Panc1 (cell line): ENCODE measurements around the gene COL4A2.

Source experiments
- POLR2AphosphoS5 ChIP-seq: IDR thresholded peaks from 2 replicates; pipeline ENCODE4 v1.6.1; 2012; ENCODE audit warnings: mild to moderate bottlenecking, low read depth, low read length, moderate library complexity
- SIN3A ChIP-seq: IDR thresholded peaks from 2 replicates; pipeline ENCODE4 v1.6.1; 2012; ENCODE audit warnings: low read depth, mild to moderate bottlenecking, low read length, moderate library complexity, borderline replicate concordance; ENCODE audit not compliant: insufficient read depth
- TCF7L2 ChIP-seq: IDR thresholded peaks from 2 replicates; pipeline ENCODE4 v1.6.1; 2011; ENCODE audit warnings: mild to moderate bottlenecking, low read depth, low read length, inconsistent platforms
- TF ChIP-seq, protein P1 (sequence below): fragments of 450-650 bp; IDR thresholded peaks from 2 replicates; pipeline ENCODE4 v1.5.1; 2017; ENCODE audit warnings: mild to moderate bottlenecking

DNA sequence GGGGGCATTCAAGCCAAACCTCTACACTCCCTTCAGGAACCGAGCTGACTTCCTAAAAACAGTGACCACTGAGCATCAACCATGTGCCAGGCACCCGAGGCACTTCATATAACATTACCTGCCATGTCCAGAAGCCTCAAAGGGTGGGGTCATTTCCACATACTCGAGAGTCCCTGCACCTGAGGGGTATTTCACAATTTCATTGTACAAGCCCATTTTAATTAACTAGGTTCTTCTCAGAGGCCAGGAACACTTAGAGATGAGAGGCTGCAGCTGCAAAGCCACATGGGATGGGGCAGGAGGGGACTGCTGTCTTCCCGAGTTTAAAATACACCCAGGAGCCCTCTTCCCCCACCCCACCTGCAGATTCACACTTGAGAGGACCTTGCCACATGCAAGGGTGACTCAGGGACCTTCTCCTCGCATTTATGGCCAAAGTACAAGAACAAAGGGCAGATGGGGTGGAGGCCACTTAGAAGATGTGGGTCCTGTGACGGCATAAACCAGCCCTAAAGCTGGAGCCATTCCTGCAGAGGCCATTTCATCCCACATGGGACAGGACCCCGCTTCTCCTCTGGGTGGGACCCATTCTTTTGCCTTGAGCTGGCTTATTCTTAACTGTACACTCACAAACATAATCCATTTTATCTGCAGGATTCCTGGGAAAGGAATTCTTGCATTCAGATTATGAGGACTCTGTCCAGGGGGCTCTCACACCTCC, 210.6 kb downstream of the COL4A2 start:
- TF ChIP-seq TCF7L2 (no peak), POLR2AphosphoS5 (no peak), SIN3A (no peak)
- TF ChIP-seq, protein P1, sequence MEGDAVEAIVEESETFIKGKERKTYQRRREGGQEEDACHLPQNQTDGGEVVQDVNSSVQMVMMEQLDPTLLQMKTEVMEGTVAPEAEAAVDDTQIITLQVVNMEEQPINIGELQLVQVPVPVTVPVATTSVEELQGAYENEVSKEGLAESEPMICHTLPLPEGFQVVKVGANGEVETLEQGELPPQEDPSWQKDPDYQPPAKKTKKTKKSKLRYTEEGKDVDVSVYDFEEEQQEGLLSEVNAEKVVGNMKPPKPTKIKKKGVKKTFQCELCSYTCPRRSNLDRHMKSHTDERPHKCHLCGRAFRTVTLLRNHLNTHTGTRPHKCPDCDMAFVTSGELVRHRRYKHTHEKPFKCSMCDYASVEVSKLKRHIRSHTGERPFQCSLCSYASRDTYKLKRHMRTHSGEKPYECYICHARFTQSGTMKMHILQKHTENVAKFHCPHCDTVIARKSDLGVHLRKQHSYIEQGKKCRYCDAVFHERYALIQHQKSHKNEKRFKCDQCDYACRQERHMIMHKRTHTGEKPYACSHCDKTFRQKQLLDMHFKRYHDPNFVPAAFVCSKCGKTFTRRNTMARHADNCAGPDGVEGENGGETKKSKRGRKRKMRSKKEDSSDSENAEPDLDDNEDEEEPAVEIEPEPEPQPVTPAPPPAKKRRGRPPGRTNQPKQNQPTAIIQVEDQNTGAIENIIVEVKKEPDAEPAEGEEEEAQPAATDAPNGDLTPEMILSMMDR = no peak
